ENCODE data around the gene KIR2DL4. TPM values are rescaled to one million over a fixed set of nuclear protein-coding genes. Genes with fewer than 3 reads are reported as not detected.
"Not testable (repeated sequence)": the region's sequence is repeated elsewhere in the genome, so short reads cannot be mapped to it uniquely, and the experiment has no call there.

The KIR2DL4 gene
- total RNA-seq: not detected in 3 replicates

- Mint-ChIP-seq H3K27me3 (ENCODE audit: low read depth) (no peaks in the 10 kb centered on the region), H3K27ac (no peak within 1 kb of the TSS), H3K36me3 (no peaks in the 10 kb centered on the region), H3K4me3 (no peak within 1 kb of the TSS), H3K9me3 (peaks cover 70% of the 10 kb centered on the region), H3K4me1 (no peaks in the 10 kb centered on the region)
- DNase-seq (ENCODE audit: low spot score in 2 of 2, unreplicated experiment in 2 of 2): no peak
- TF ChIP-seq CTCF (IDR thresholded peaks at IDR 0.05; ENCODE audit: unreplicated experiment): no peak
These were observed at the start of gene KIR2DL4 for GRCh38 chr19:54803410-54803809. KIR2DL4 (plus strand) TSS chr19:54803610; CDS start chr19:54803652, 42 bp downstream.

GRCh38 chr19:54756204-54757110 lies 47.0 kb upstream of the KIR2DL4 start:
- not testable (repeated sequence) for H3K4me3 Mint-ChIP-seq; H3K27ac Mint-ChIP-seq; DNase-seq (ENCODE audit: low spot score in 2 of 2, unreplicated experiment in 2 of 2); H3K4me1 Mint-ChIP-seq; H3K27me3 Mint-ChIP-seq (ENCODE audit: low read depth)
- Mint-ChIP-seq H3K9me3 (peaks cover 71% of the 10 kb centered on the region), H3K36me3 (peaks cover 14% of the 10 kb centered on the region)

GRCh38 chr19:54758577-54758976 lies 44.8 kb upstream of the KIR2DL4 start:
- H3K36me3 Mint-ChIP-seq: peaks cover 11% of the 10 kb centered on the region
- not testable (repeated sequence) for H3K27me3 Mint-ChIP-seq (ENCODE audit: low read depth); H3K27ac Mint-ChIP-seq; DNase-seq (ENCODE audit: low spot score in 2 of 2, unreplicated experiment in 2 of 2); H3K4me3 Mint-ChIP-seq; H3K4me1 Mint-ChIP-seq
- H3K9me3 Mint-ChIP-seq: peaks cover 59% of the 10 kb centered on the region

GRCh38 chr19:54764219-54764618 lies 39.2 kb upstream of the KIR2DL4 start:
- not testable (repeated sequence) for H3K36me3 Mint-ChIP-seq; H3K4me1 Mint-ChIP-seq; DNase-seq (ENCODE audit: low spot score in 2 of 2, unreplicated experiment in 2 of 2); H3K4me3 Mint-ChIP-seq; H3K27ac Mint-ChIP-seq; H3K27me3 Mint-ChIP-seq (ENCODE audit: low read depth)
- peaks cover 56% of the 10 kb centered on the region for H3K9me3 Mint-ChIP-seq

GRCh38 chr19:54766464-54766863 lies 36.9 kb upstream of the KIR2DL4 start:
- peaks cover 54% of the 10 kb centered on the region for H3K9me3 Mint-ChIP-seq
- not testable (repeated sequence) for H3K36me3 Mint-ChIP-seq; DNase-seq (ENCODE audit: low spot score in 2 of 2, unreplicated experiment in 2 of 2)

GRCh38 chr19:54769646-54770045 lies 33.8 kb upstream of the KIR2DL4 start, which contains the start of gene KIR2DL1:
KIR2DL1 (plus strand) TSS chr19:54769793; CDS start chr19:54769851, 58 bp downstream.
- H3K36me3 Mint-ChIP-seq; H3K4me3 Mint-ChIP-seq; H3K27ac Mint-ChIP-seq; H3K4me1 Mint-ChIP-seq; H3K27me3 Mint-ChIP-seq (ENCODE audit: low read depth); DNase-seq (ENCODE audit: low spot score in 2 of 2, unreplicated experiment in 2 of 2): not testable (repeated sequence)
- peaks cover 68% of the 10 kb centered on the region for H3K9me3 Mint-ChIP-seq

More at GRCh38 chr19:54766464-54766863, 36.9 kb upstream of the KIR2DL4 start:
- H3K27ac Mint-ChIP-seq; H3K4me3 Mint-ChIP-seq; H3K4me1 Mint-ChIP-seq; H3K27me3 Mint-ChIP-seq (ENCODE audit: low read depth): not testable (repeated sequence)

GRCh38 chr19:54770511-54770910 lies 32.9 kb upstream of the KIR2DL4 start:
- peaks cover 69% of the 10 kb centered on the region for H3K9me3 Mint-ChIP-seq
- H3K36me3 Mint-ChIP-seq; H3K4me3 Mint-ChIP-seq; H3K27ac Mint-ChIP-seq; DNase-seq (ENCODE audit: low spot score in 2 of 2, unreplicated experiment in 2 of 2); H3K27me3 Mint-ChIP-seq (ENCODE audit: low read depth); H3K4me1 Mint-ChIP-seq: not testable (repeated sequence)

GRCh38 chr19:54771018-54771960 lies 32.1 kb upstream of the KIR2DL4 start:
- H3K27me3 Mint-ChIP-seq (ENCODE audit: low read depth); H3K36me3 Mint-ChIP-seq; H3K4me3 Mint-ChIP-seq; H3K4me1 Mint-ChIP-seq; H3K27ac Mint-ChIP-seq: not testable (repeated sequence)
- H3K9me3 Mint-ChIP-seq: peaks cover 73% of the 10 kb centered on the region
- DNase-seq (ENCODE audit: low spot score in 2 of 2, unreplicated experiment in 2 of 2): peak in 1 of 2 experiments; percentile 6

GRCh38 chr19:54772666-54773065 lies 30.7 kb upstream of the KIR2DL4 start:
- not testable (repeated sequence) for H3K4me1 Mint-ChIP-seq; H3K36me3 Mint-ChIP-seq; H3K27ac Mint-ChIP-seq; H3K4me3 Mint-ChIP-seq; DNase-seq (ENCODE audit: low spot score in 2 of 2, unreplicated experiment in 2 of 2); H3K27me3 Mint-ChIP-seq (ENCODE audit: low read depth)
- H3K9me3 Mint-ChIP-seq: peaks cover 72% of the 10 kb centered on the region

GRCh38 chr19:54775095-54775815 lies 28.2 kb upstream of the KIR2DL4 start:
- peak in 1 of 2 experiments; percentile 32 for DNase-seq (ENCODE audit: low spot score in 2 of 2, unreplicated experiment in 2 of 2)
- not testable (repeated sequence) for H3K4me1 Mint-ChIP-seq; H3K27ac Mint-ChIP-seq; H3K4me3 Mint-ChIP-seq; H3K36me3 Mint-ChIP-seq; H3K27me3 Mint-ChIP-seq (ENCODE audit: low read depth)
- H3K9me3 Mint-ChIP-seq: peaks cover 70% of the 10 kb centered on the region

- not testable (repeated sequence) for H3K4me1 Mint-ChIP-seq; H3K27me3 Mint-ChIP-seq (ENCODE audit: low read depth); H3K36me3 Mint-ChIP-seq; DNase-seq (ENCODE audit: low spot score in 2 of 2, unreplicated experiment in 2 of 2); H3K27ac Mint-ChIP-seq; H3K4me3 Mint-ChIP-seq
- H3K9me3 Mint-ChIP-seq: peaks cover 70% of the 10 kb centered on the region
These were observed 27.6 kb upstream of the KIR2DL4 start for GRCh38 chr19:54775830-54776229.

- not testable (repeated sequence) for H3K4me3 Mint-ChIP-seq; H3K4me1 Mint-ChIP-seq; DNase-seq (ENCODE audit: low spot score in 2 of 2, unreplicated experiment in 2 of 2); H3K36me3 Mint-ChIP-seq; H3K27me3 Mint-ChIP-seq (ENCODE audit: low read depth); H3K27ac Mint-ChIP-seq
- H3K9me3 Mint-ChIP-seq: peaks cover 70% of the 10 kb centered on the region
These were observed 25.6 kb upstream of the KIR2DL4 start for GRCh38 chr19:54777851-54778250.

Measured in mesothelial cell of epicardium (in vitro differentiated cells).